Loucy (cell line): ENCODE measurements around the gene TMEM200C.

Experiments used
- H2AFZ ChIP-seq: fragments of 200-600 bp; sonication (generic); 2 replicates; pipeline ENCODE4 v1.6.0; 2016; ENCODE audit warnings: antibody characterized with exemption, mild to moderate bottlenecking, low read length, moderate library complexity
- H3F3A ChIP-seq: fragments of 200-600 bp; 2 replicates; pipeline ENCODE4 v1.6.0; 2016; ENCODE audit warnings: antibody characterized with exemption, low read depth, mild to moderate bottlenecking
- H3K27me3 ChIP-seq: fragments of 200-600 bp; sonication (generic); 2 replicates; pipeline ENCODE4 v1.6.1; 2014; ENCODE audit warnings: low read length, mild to moderate bottlenecking; ENCODE audit not compliant: insufficient read depth, poor library complexity, severe bottlenecking
- H3K36me3 ChIP-seq: fragments of 200-600 bp; sonication (generic); 2 replicates; pipeline ENCODE4 v1.6.1; 2016; ENCODE audit warnings: low read length; ENCODE audit not compliant: insufficient read depth
- H3K4me1 ChIP-seq: fragments of 200-600 bp; sonication (generic); 2 replicates; pipeline ENCODE4 v1.5.1; 2014; ENCODE audit warnings: low read length, mild to moderate bottlenecking; ENCODE audit not compliant: insufficient read depth, poor library complexity, severe bottlenecking
- H3K4me2 ChIP-seq: fragments of 200-600 bp; sonication (generic); 2 replicates; pipeline ENCODE4 v1.6.0; 2014; ENCODE audit warnings: antibody characterized with exemption, low read length, low read depth, mild to moderate bottlenecking; ENCODE audit not compliant: poor library complexity, severe bottlenecking
- H3K4me3 ChIP-seq: fragments of 200-600 bp; sonication (generic); 2 replicates; pipeline ENCODE4 v1.5.1; 2014; ENCODE audit warnings: low read length, mild to moderate bottlenecking, mixed read lengths; ENCODE audit not compliant: poor library complexity, severe bottlenecking
- H3K79me2 ChIP-seq: fragments of 200-600 bp; sonication (generic); 2 replicates; pipeline ENCODE4 v1.6.1; 2014; ENCODE audit warnings: low read length; ENCODE audit not compliant: insufficient read depth
- H3K9ac ChIP-seq: fragments of 200-600 bp; sonication (generic); 2 replicates; pipeline ENCODE4 v1.6.0; 2014; ENCODE audit warnings: mild to moderate bottlenecking, low read depth, low read length, moderate library complexity; ENCODE audit not compliant: poor library complexity, severe bottlenecking
- H3K9me2 ChIP-seq: fragments of 200-600 bp; sonication (generic); replicated peaks from 2 replicates; pipeline ENCODE4 v1.6.1; 2016; ENCODE audit warnings: low read depth, low read length, mixed read lengths
- H3K9me3 ChIP-seq: fragments of 200-600 bp; sonication (generic); 2 replicates; pipeline ENCODE4 v1.6.1; 2014; ENCODE audit warnings: mild to moderate bottlenecking, antibody characterized with exemption, low read length, low read depth; ENCODE audit not compliant: insufficient read depth
- H4K20me1 ChIP-seq: fragments of 200-600 bp; sonication (generic); 2 replicates; pipeline ENCODE4 v1.6.0; 2014; ENCODE audit warnings: antibody characterized with exemption, low read length, mild to moderate bottlenecking; ENCODE audit not compliant: insufficient read depth, poor library complexity, severe bottlenecking
- EZH2phosphoT487 ChIP-seq: fragments of 200-600 bp; IDR thresholded peaks from 2 replicates; pipeline ENCODE4 v1.6.1; 2018; ENCODE audit warnings: antibody characterized with exemption, mild to moderate bottlenecking, moderate library complexity, borderline replicate concordance
- TF ChIP-seq, protein P1 (sequence below): fragments of 200-600 bp; sonication (generic); conservative IDR thresholded peaks from 2 replicates; pipeline ENCODE4 v1.5.1; 2014; ENCODE audit warnings: mild to moderate bottlenecking, antibody characterized with exemption, low read length

Gene TMEM200C

DNA sequence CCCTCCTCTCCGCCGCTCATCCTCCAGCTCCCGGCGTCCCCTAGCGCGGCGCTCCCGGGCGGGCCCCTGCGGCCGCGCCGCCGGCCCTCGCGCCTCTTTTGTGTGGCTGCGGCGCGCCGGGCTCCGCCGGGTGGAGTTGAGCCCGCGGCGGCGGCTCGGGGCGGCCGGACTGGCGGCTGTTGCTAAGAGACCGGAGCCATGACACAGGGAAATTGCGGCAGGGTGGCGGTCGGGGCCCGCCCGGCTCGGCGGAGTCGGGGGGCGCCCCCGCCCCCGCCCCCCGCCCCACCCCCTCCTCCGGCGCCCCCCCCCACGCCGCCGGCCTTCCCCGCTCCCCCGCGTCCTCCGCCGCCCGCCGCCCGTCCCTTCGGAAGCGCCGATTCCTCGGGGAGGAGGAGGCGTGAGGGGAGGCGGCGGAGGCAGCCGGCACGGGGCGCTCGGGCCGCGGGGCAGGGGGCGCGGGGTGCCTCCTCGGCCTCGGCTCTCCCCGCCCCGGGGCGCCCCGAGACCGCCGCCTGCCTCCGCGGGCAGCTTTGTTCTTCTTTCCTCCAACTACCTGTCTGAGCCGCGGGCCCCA lies at the start of gene TMEM200C:
TSS of gene TMEM200C (minus strand) at position 224 of the 577 bp plus-strand sequence. CDS start 3,459 bp downstream, outside the sequence.
- Histone ChIP-seq H3F3A (no peaks in the 10 kb centered on the region), H3K4me1 (no peaks in the 10 kb centered on the region), H3K9me3 (no peaks in the 10 kb centered on the region), H3K4me3 (no peak within 1 kb of the TSS), H3K36me3 (no peaks in the 10 kb centered on the region), H2AFZ (no peak within 1 kb of the TSS), H4K20me1 (no peaks in the 10 kb centered on the region), H3K9me2 (no peaks in the 10 kb centered on the region), H3K4me2 (no peak within 1 kb of the TSS), H3K79me2 (no peaks in the 10 kb centered on the region), H3K27me3 (no peaks in the 10 kb centered on the region), H3K9ac (no peak within 1 kb of the TSS)
- TF ChIP-seq, protein P1, sequence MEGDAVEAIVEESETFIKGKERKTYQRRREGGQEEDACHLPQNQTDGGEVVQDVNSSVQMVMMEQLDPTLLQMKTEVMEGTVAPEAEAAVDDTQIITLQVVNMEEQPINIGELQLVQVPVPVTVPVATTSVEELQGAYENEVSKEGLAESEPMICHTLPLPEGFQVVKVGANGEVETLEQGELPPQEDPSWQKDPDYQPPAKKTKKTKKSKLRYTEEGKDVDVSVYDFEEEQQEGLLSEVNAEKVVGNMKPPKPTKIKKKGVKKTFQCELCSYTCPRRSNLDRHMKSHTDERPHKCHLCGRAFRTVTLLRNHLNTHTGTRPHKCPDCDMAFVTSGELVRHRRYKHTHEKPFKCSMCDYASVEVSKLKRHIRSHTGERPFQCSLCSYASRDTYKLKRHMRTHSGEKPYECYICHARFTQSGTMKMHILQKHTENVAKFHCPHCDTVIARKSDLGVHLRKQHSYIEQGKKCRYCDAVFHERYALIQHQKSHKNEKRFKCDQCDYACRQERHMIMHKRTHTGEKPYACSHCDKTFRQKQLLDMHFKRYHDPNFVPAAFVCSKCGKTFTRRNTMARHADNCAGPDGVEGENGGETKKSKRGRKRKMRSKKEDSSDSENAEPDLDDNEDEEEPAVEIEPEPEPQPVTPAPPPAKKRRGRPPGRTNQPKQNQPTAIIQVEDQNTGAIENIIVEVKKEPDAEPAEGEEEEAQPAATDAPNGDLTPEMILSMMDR = no peak
- TF ChIP-seq EZH2phosphoT487 = no peak

DNA sequence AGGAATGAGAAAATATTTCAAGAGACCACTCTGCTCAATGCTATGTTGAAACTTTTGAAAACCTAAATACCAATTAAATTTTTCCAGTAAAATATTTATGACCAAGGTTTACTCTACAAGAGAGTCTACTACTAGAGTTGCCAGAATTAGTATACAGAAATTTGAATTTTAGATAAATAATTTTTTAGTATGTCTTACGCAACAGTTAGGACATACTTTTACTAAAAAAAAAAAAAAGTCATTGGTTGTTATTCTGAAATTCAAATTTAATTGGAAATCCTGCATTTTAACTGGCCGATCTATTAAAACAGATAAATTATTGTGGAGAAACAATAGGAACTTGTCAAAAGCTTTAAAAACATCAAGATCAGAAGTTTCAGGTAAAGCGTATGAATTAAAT lies 49.1 kb upstream of the TMEM200C start:
- Histone ChIP-seq H3K9me3 (no peaks in the 10 kb centered on the region), H3K4me3 (no peak overlapping the region), H3K36me3 (no peaks in the 10 kb centered on the region), H3K27me3 (no peaks in the 10 kb centered on the region), H3F3A (no peaks in the 10 kb centered on the region), H3K4me1 (no peaks in the 10 kb centered on the region), H3K9me2 (no peaks in the 10 kb centered on the region), H3K4me2 (no peak overlapping the region), H3K79me2 (no peaks in the 10 kb centered on the region), H4K20me1 (no peaks in the 10 kb centered on the region), H2AFZ (no peak overlapping the region), H3K9ac (no peak overlapping the region)
- TF ChIP-seq EZH2phosphoT487 = no peak
- TF ChIP-seq, protein P1 = no peak

DNA sequence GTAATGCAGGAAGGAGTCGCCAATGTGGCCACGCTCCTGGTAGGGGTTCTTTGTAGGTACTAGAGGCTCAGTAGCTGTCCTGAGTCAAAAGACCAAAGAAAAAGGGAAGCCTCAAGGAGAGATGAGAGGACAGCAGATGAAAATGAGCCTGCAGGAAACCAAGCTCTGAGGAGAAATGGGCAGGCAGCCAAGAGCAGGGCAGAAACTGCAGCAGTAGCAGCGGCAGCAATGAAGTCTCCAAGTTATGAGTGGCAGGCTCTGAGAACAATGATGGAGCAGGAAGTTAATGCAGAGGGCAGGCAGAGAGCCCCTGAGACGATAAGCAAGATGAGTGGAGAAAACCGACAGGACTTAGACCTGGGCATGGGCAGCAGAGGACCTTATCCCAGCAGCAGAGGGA lies 48.2 kb upstream of the TMEM200C start:
- Histone ChIP-seq H3K9ac (no peak overlapping the region), H4K20me1 (no peaks in the 10 kb centered on the region), H3K79me2 (no peaks in the 10 kb centered on the region), H2AFZ (no peak overlapping the region), H3K4me3 (no peak overlapping the region), H3K4me2 (no peak overlapping the region), H3F3A (no peaks in the 10 kb centered on the region), H3K9me3 (no peaks in the 10 kb centered on the region), H3K36me3 (no peaks in the 10 kb centered on the region), H3K27me3 (no peaks in the 10 kb centered on the region), H3K9me2 (no peaks in the 10 kb centered on the region), H3K4me1 (no peaks in the 10 kb centered on the region)
- no peak for TF ChIP-seq EZH2phosphoT487
- TF ChIP-seq, protein P1 = no peak
